K562 (cell line): ENCODE results near the gene MMP28. TPM values are rescaled to one million over a fixed set of nuclear protein-coding genes. Genes with fewer than 3 reads are reported as not detected.
A peak's percentile ranks its signal among the peaks of the same experiment; 100 is the strongest.

Experiments used
- ATF4 ChIP-seq: fragments of 450-650 bp; formaldehyde crosslinking; IDR thresholded peaks from 2 replicates; pipeline ENCODE4 v1.4.0; 2022; ENCODE audit warnings: mild to moderate bottlenecking, moderate library complexity
- COPS2 ChIP-seq: fragments of 450-650 bp; conservative IDR thresholded peaks from 2 replicates; pipeline ENCODE4 v1.6.1; 2016; ENCODE audit warnings: mild to moderate bottlenecking, moderate library complexity
- E2F5 ChIP-seq: sonication (generic); formaldehyde crosslinking; IDR thresholded peaks from 2 replicates; pipeline ENCODE4 v1.8.0; 2022; ENCODE audit warnings: mild to moderate bottlenecking, missing genetic modification reagents
- MAFG ChIP-seq: fragments of 450-650 bp; conservative IDR thresholded peaks from 2 replicates; pipeline ENCODE4 v1.6.1; 2016; ENCODE audit warnings: missing genetic modification characterization, missing compliant biosample characterization
- MAX ChIP-seq: sonication (generic); formaldehyde crosslinking; IDR thresholded peaks from 2 replicates; pipeline ENCODE4 v1.9.0; 2022; ENCODE audit warnings: mild to moderate bottlenecking, missing genetic modification reagents
- PKNOX1 ChIP-seq: fragments of 450-650 bp; IDR thresholded peaks from 2 replicates; pipeline ENCODE4 v1.6.1; 2016
- THAP12 ChIP-seq: fragments of 250-450 bp; sonication (Bioruptor Pico); IDR thresholded peaks from 2 replicates; pipeline ENCODE4 v1.9.0; 2021; ENCODE audit warnings: mild to moderate bottlenecking, inconsistent platforms
- TRIM24 ChIP-seq, 2 experiments: fragments of 450-650 bp; IDR thresholded peaks; 2 replicates each; pipeline ENCODE4 v1.6.1; 2016
- ZNF121 ChIP-seq: sonication (generic); formaldehyde crosslinking; conservative IDR thresholded peaks from 2 replicates; pipeline ENCODE4 v1.8.0; 2022; ENCODE audit warnings: missing genetic modification reagents
- ZNF639 ChIP-seq, 2 experiments: fragments of 200-800 bp in 1 of 2; sonication (Bioruptor generic) in 1 of 2; sonication (generic) in 1 of 2; formaldehyde crosslinking in 1 of 2; IDR thresholded peaks in 1 of 2; conservative IDR thresholded peaks in 1 of 2; 2 replicates each; pipeline versions ENCODE4 v1.5.0 to v1.6.1; 2016 to 2020; ENCODE audit warnings: missing compliant biosample characterization in 1 of 2, missing genetic modification characterization in 1 of 2, missing genetic modification reagents in 1 of 2
- polyA plus RNA-seq, 8 experiments: library from polyadenylated mRNA; depleted of rRNA in 4 of 8; stranded (reverse) in 5 of 8; unstranded in 3 of 8; fragments of >200 nt; fragmentation: Nextera tagmentation in 2 of 8; fragmentation: Illumina TruSeq in 1 of 8; extraction: Ambion mirVana in 2 of 8; extraction: Trizol in 1 of 8; gene quantifications; 2 replicates each; pipeline versions ENCODE4 v1.2.1 to v1.2.3, GENCODE V29; 2011 to 2014; ENCODE audit warnings: inconsistent platforms in 1 of 8, missing spikeins in 1 of 8
- total RNA-seq, 7 experiments: library from RNA; depleted of rRNA in 6 of 7; stranded (reverse); fragments of >200 nt in 6 of 7; fragmentation: Illumina TruSeq in 2 of 7; extraction: Trizol in 2 of 7; gene quantifications; 2 replicates each; pipeline versions ENCODE4 v1.2.1 to v1.2.3, GENCODE V29; 2011 to 2021; ENCODE audit warnings: low replicate concordance in 1 of 7
- TF ChIP-seq, protein P1 (sequence below): fragments of 150-350 bp; conservative IDR thresholded peaks from 2 replicates; pipeline ENCODE4 v1.6.1; 2014; ENCODE audit warnings: low read length
- TF ChIP-seq, protein P2 (sequence below): fragments of 450-650 bp; formaldehyde crosslinking; IDR thresholded peaks from 2 replicates; pipeline ENCODE4 v1.4.0; 2020; ENCODE audit warnings: mild to moderate bottlenecking, mixed read lengths

Gene MMP28
- total and polyA plus RNA-seq, 9 of the 15 experiments (the other 6 are each of a cell fraction or from before 2014, with no cell fraction given), result not detected

- TF ChIP-seq TRIM24 (IDR thresholded peaks at IDR 0.05) (0 out of 4 replicates have a peak, but pooled peaks of 1 of the 2 experiments have one; percentile 5), ZNF121 (CRISPR knock-in tag) (no peak), THAP12 (no peak), PKNOX1 (no peak), ATF4 (CRISPR knock-in tag) (peak; percentile 79), MAX (CRISPR knock-in tag) (no peak), MAFG (tag) (no peak), ZNF639 (CRISPR knock-in tag; conservative IDR thresholded peaks at IDR 0.05 in 1 of 2, IDR thresholded peaks at IDR 0.05 in 1 of 2) (no peak), COPS2 (no peak), E2F5 (CRISPR knock-in tag) (no peak)
- TF ChIP-seq, protein P1, sequence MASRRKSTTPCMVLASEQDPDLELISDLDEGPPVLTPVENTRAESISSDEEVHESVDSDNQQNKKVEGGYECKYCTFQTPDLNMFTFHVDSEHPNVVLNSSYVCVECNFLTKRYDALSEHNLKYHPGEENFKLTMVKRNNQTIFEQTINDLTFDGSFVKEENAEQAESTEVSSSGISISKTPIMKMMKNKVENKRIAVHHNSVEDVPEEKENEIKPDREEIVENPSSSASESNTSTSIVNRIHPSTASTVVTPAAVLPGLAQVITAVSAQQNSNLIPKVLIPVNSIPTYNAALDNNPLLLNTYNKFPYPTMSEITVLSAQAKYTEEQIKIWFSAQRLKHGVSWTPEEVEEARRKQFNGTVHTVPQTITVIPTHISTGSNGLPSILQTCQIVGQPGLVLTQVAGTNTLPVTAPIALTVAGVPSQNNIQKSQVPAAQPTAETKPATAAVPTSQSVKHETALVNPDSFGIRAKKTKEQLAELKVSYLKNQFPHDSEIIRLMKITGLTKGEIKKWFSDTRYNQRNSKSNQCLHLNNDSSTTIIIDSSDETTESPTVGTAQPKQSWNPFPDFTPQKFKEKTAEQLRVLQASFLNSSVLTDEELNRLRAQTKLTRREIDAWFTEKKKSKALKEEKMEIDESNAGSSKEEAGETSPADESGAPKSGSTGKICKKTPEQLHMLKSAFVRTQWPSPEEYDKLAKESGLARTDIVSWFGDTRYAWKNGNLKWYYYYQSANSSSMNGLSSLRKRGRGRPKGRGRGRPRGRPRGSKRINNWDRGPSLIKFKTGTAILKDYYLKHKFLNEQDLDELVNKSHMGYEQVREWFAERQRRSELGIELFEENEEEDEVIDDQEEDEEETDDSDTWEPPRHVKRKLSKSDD, result no peak
- TF ChIP-seq, protein P2, sequence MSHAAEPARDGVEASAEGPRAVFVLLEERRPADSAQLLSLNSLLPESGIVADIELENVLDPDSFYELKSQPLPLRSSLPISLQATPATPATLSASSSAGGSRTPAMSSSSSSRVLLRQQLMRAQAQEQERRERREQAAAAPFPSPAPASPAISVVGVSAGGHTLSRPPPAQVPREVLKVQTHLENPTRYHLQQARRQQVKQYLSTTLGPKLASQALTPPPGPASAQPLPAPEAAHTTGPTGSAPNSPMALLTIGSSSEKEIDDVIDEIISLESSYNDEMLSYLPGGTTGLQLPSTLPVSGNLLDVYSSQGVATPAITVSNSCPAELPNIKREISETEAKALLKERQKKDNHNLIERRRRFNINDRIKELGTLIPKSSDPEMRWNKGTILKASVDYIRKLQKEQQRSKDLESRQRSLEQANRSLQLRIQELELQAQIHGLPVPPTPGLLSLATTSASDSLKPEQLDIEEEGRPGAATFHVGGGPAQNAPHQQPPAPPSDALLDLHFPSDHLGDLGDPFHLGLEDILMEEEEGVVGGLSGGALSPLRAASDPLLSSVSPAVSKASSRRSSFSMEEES (CRISPR knock-in tag), result no peak
Observed at GRCh38 chr17:35808240-35808961, 13.0 kb upstream of the MMP28 start (continued).
